Caco-2 (cell line): ENCODE results near the gene MYRF. TPM values are rescaled to one million over a fixed set of nuclear protein-coding genes. Genes with fewer than 3 reads are reported as not detected.

Experiments used
- BruUV-seq: library from RNA; stranded (reverse); fragments of 400-500 nt; replicated peaks from 2 replicates; lab custom pipeline; 2021; lab: Mats Ljungman, UMichigan
- CTCF ChIA-PET: fragments of 300-600 bp; sonication (Branson Sonifier 250); formaldehyde crosslinking; loops from one replicate; lab custom pipeline; 2022; ENCODE audit warnings: antibody characterized with exemption; lab: Charles Lee
- POLR2A ChIA-PET: fragments of 300-600 bp; sonication (Branson Sonifier 250); formaldehyde crosslinking; loops from one replicate; lab custom pipeline; 2022; ENCODE audit warnings: antibody characterized with exemption; lab: Charles Lee
- DNase-seq, 2 experiments: peaks; one replicate each; pipeline versions ENCODE4 v3.0.0 to v3.0.0-alpha.2; 2020 to 2022
- H3K27me3 ChIP-seq: replicated peaks from 2 replicates; pipeline ENCODE4 v1.6.0; 2011; ENCODE audit warnings: low read length; ENCODE audit not compliant: control insufficient read depth, insufficient read depth
- H3K36me3 ChIP-seq: 2 replicates; pipeline ENCODE4 v1.5.1; 2011; ENCODE audit warnings: low read length; ENCODE audit not compliant: control insufficient read depth, insufficient read depth
- H3K4me1 ChIP-seq: fragments of 250-450 bp; sonication (Bioruptor Pico); 2 replicates; pipeline ENCODE4 v1.5.1; 2020; ENCODE audit warnings: mild to moderate bottlenecking
- H3K4me3 ChIP-seq: 2 replicates; pipeline ENCODE4 v1.5.1; 2011; ENCODE audit warnings: low read depth, mild to moderate bottlenecking, control low read depth, low read length
- H3K9me3 ChIP-seq: fragments of 250-450 bp; sonication (Bioruptor Pico); 2 replicates; pipeline ENCODE4 v1.5.1; 2020; ENCODE audit warnings: mild to moderate bottlenecking, moderate library complexity
- H3K27ac Mint-ChIP-seq: one replicate; pipeline ENCODE4 v1.8.0; 2022; ENCODE audit warnings: mixed read lengths; ENCODE audit not compliant: unreplicated experiment
- H3K27me3 Mint-ChIP-seq: one replicate; pipeline ENCODE4 v1.8.0; 2022; ENCODE audit warnings: mixed read lengths; ENCODE audit not compliant: insufficient read depth, unreplicated experiment
- H3K36me3 Mint-ChIP-seq: one replicate; pipeline ENCODE4 v1.8.0; 2022; ENCODE audit warnings: mild to moderate bottlenecking, mixed read lengths; ENCODE audit not compliant: insufficient read depth, unreplicated experiment
- H3K4me1 Mint-ChIP-seq: one replicate; pipeline ENCODE4 v1.8.0; 2022; ENCODE audit warnings: low read depth, mixed read lengths; ENCODE audit not compliant: unreplicated experiment
- H3K4me3 Mint-ChIP-seq: one replicate; pipeline ENCODE4 v1.8.0; 2022; ENCODE audit warnings: mild to moderate bottlenecking, moderate library complexity, mixed read lengths; ENCODE audit not compliant: unreplicated experiment
- H3K9me3 Mint-ChIP-seq: one replicate; pipeline ENCODE4 v1.8.0; 2022; ENCODE audit warnings: mixed read lengths; ENCODE audit not compliant: unreplicated experiment
- intact Hi-C: fragments of 100-400 bp; cut with micrococcal nuclease; formaldehyde crosslinking; loops from one replicate; pipeline ENCODE4 v1.10.0; 2022; ENCODE audit not compliant: unreplicated experiment
- total RNA-seq: library from RNA; stranded (reverse); gene quantifications from 2 replicates; pipeline ENCODE4 v1.2.3, GENCODE V29; 2022
- TF ChIP-seq, protein P1 (sequence below), 2 experiments: fragments of 200-600 bp in 1 of 2; IDR thresholded peaks; 1 replicate in 1 of 2; 2 replicates in 1 of 2; pipeline versions ENCODE4 v1.5.1 to v1.8.0; 2011 to 2022; ENCODE audit warnings: antibody characterized with exemption in 1 of 2, control low read depth in 1 of 2, inconsistent platforms in 1 of 2, low read depth in 1 of 2, low read length in 1 of 2, mild to moderate bottlenecking in 1 of 2, moderate library complexity in 1 of 2; ENCODE audit not compliant: insufficient read depth in 1 of 2, severe bottlenecking in 1 of 2, unreplicated experiment in 1 of 2

The MYRF gene
- total RNA-seq, 1 experiment from 2014 or later = 169 TPM

DNA sequence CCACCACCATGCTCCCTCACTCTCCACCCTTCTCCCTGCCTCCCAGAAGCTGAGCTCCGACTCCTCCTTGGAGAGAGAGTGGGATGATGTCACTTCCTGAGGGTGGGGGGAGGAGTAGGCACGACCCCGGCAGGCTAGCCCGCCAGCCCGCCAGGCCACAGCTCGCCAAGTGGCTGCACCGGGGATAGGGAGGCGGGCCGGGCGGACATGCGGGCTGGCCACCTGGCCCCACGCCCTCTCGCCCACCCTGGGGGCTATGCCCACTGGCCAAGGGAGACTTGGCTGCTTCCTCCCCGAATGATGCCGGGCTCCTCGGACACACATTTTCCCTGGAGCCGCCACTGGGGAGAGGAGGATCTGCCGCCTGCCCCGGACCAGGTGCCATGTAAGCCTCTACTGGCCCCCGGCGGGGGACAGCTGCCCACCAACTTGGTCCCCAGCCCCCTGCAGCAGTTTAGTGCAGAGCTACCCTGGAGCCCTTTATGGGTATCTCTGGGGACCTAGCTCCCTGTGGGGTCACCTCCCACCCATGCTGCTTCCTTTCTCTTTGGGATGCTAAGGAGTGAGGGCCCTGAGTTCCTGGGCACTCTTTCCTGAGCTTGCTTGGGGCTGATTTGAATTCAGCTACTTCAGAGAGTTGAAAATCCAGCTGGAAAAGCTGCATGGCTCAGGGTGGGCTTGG lies 33.7 kb upstream of the MYRF start:
- Histone ChIP-seq H3K4me1 (peaks cover 19% of the 10 kb centered on the region), H3K36me3 (no peaks in the 10 kb centered on the region; the same call in 1 of the 2 replicates), H3K9me3 (no peaks in the 10 kb centered on the region), H3K27me3 (no peaks in the 10 kb centered on the region), H3K4me3 (no peak overlapping the region)
- Mint-ChIP-seq H3K9me3 (no peaks in the 10 kb centered on the region), H3K4me1 (peaks cover 13% of the 10 kb centered on the region), H3K27me3 (no peaks in the 10 kb centered on the region), H3K36me3 (peaks cover 5% of the 10 kb centered on the region), H3K27ac (no peak overlapping the region), H3K4me3 (no peak overlapping the region)
- CTCF ChIA-PET = interaction anchor here (0.5 to 2.6 kb wide), 4 partner anchors 10 to 72 kb away, joined by 3 to 7 read pairs (median 5); no protein-coding TSS in a partner anchor
- no peak for DNase-seq
- TF ChIP-seq, protein P1, sequence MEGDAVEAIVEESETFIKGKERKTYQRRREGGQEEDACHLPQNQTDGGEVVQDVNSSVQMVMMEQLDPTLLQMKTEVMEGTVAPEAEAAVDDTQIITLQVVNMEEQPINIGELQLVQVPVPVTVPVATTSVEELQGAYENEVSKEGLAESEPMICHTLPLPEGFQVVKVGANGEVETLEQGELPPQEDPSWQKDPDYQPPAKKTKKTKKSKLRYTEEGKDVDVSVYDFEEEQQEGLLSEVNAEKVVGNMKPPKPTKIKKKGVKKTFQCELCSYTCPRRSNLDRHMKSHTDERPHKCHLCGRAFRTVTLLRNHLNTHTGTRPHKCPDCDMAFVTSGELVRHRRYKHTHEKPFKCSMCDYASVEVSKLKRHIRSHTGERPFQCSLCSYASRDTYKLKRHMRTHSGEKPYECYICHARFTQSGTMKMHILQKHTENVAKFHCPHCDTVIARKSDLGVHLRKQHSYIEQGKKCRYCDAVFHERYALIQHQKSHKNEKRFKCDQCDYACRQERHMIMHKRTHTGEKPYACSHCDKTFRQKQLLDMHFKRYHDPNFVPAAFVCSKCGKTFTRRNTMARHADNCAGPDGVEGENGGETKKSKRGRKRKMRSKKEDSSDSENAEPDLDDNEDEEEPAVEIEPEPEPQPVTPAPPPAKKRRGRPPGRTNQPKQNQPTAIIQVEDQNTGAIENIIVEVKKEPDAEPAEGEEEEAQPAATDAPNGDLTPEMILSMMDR (IDR thresholded peaks at IDR 0.05; ENCODE audit: insufficient read depth in 1 of 2, low read depth in 1 of 2, low read length in 1 of 2, severe bottlenecking in 1 of 2, unreplicated experiment in 1 of 2) = no peak
- intact Hi-C loops = loop anchor here (5.0 kb wide), 1 partner anchor 36 kb away; the partner anchor contains the start of gene DAGLA
- POLR2A ChIA-PET = no interaction called here
- no TSS peak for BruUV-seq

DNA sequence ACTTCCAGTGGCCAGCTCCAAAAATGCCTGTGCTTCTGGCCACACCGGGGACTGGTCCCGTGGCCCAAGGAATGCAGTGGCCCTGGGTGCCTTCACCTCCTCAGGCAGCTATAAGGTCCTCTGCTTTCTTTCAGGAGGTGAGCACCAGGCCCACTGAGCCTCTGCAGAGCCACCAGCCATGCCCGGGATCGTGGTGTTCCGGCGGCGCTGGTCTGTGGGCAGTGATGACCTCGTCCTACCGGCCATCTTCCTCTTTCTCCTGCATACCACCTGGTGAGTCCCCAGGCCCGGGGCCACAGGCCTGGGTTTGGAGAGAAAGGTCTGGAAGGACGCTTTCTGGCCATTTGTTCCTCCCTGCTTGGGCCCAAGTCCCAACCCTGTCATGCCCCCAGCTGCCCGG lies 32.5 kb upstream of the MYRF start:
- H3K4me1 Mint-ChIP-seq = peaks cover 13% of the 10 kb centered on the region
- no peak overlapping the region for H3K27ac Mint-ChIP-seq
- ChIA-PET POLR2A (no interaction called here), CTCF (interaction anchor here (1.0 kb wide), 1 partner anchor 28 kb away, joined by 3 read pairs; no protein-coding TSS in a partner anchor)
- H3K4me3 ChIP-seq = no peak overlapping the region
- H3K4me3 Mint-ChIP-seq = no peak overlapping the region
- no peaks in the 10 kb centered on the region; the same call in 1 of the 2 replicates for H3K36me3 ChIP-seq
- no peaks in the 10 kb centered on the region for H3K27me3 ChIP-seq
- no peaks in the 10 kb centered on the region for H3K9me3 Mint-ChIP-seq
- TF ChIP-seq, protein P1 (IDR thresholded peaks at IDR 0.05; ENCODE audit: insufficient read depth in 1 of 2, low read depth in 1 of 2, low read length in 1 of 2, severe bottlenecking in 1 of 2, unreplicated experiment in 1 of 2) = no peak
- intact Hi-C loops = loop anchor here (5.0 kb wide), 1 partner anchor 38 kb away; the partner anchor contains the start of gene DAGLA
- DNase-seq = no peak
- H3K36me3 Mint-ChIP-seq = no peaks in the 10 kb centered on the region
- peaks cover 19% of the 10 kb centered on the region for H3K4me1 ChIP-seq
- no peaks in the 10 kb centered on the region for H3K9me3 ChIP-seq
- no TSS peak for BruUV-seq
- H3K27me3 Mint-ChIP-seq = no peaks in the 10 kb centered on the region

DNA sequence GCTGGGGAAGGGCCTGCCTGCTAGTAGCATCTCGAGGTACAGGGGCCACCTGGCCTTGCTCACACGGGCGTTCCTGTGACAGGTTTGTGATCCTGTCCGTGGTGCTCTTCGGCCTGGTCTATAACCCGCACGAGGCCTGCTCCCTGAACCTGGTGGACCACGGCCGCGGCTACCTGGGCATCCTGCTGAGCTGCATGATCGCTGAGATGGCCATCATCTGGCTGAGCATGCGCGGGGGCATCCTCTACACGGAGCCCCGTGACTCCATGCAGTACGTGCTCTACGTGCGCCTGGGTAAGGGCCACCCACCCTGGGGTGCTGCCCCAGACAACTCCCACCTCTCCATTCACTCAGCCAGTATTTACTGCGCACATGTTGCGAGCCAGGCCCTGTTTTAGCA lies 31.8 kb upstream of the MYRF start:
- Mint-ChIP-seq H3K27me3 (no peaks in the 10 kb centered on the region), H3K36me3 (no peaks in the 10 kb centered on the region), H3K27ac (no peak overlapping the region), H3K4me3 (no peak overlapping the region), H3K9me3 (no peaks in the 10 kb centered on the region), H3K4me1 (peaks cover 12% of the 10 kb centered on the region)
- CTCF ChIA-PET = interaction anchor here (0.6 kb wide), 2 partner anchors 14 to 54 kb away, joined by 3 to 4 read pairs; no protein-coding TSS in a partner anchor
- BruUV-seq = no TSS peak
- Histone ChIP-seq H3K9me3 (no peaks in the 10 kb centered on the region), H3K4me3 (no peak overlapping the region), H3K27me3 (no peaks in the 10 kb centered on the region), H3K4me1 (peaks cover 19% of the 10 kb centered on the region), H3K36me3 (no peaks in the 10 kb centered on the region; the same call in 1 of the 2 replicates)
- intact Hi-C loops = no loop called here
- TF ChIP-seq, protein P1 (IDR thresholded peaks at IDR 0.05; ENCODE audit: insufficient read depth in 1 of 2, low read depth in 1 of 2, low read length in 1 of 2, severe bottlenecking in 1 of 2, unreplicated experiment in 1 of 2) = no peak
- POLR2A ChIA-PET = no interaction called here
- DNase-seq = no peak
